Superior temporal gyrus (tissue), 1 donor: Measurements from ENCODE around the gene CPVL.
A peak's percentile ranks its signal among the peaks of the same experiment; 100 is the strongest.

Experiments used
- DNase-seq: peaks from one replicate; pipeline ENCODE4 v3.0.0-alpha.2; 2016; ENCODE audit errors: extremely low spot score

Gene CPVL

GRCh38 chr7:28977881-28978280 is 168.5 kb downstream of the CPVL start:
- DNase-seq, result no peak

- no peak for DNase-seq
Measured at GRCh38 chr7:28976022-28976421, 170.3 kb downstream of the CPVL start.

- no peak for DNase-seq
Measured at GRCh38 chr7:28973591-28973990, 172.7 kb downstream of the CPVL start.

GRCh38 chr7:28964056-28964455 is 182.3 kb downstream of the CPVL start:
- DNase-seq, result no peak

GRCh38 chr7:28961972-28962371 is 184.4 kb downstream of the CPVL start:
- no peak for DNase-seq

GRCh38 chr7:28960071-28960840 is 186.1 kb downstream of the CPVL start:
- DNase-seq, result no peak

- no peak for DNase-seq
Measured at GRCh38 chr7:28958980-28959347, 187.4 kb downstream of the CPVL start.

- peak; percentile 60 for DNase-seq
Measured at GRCh38 chr7:28958235-28958979, 187.9 kb downstream of the CPVL start, which contains the start of gene TRIL. TSS of gene TRIL (minus strand) at chr7:28958330. CDS start at chr7:28958046, 284 bp downstream.

GRCh38 chr7:28957751-28958234 is 188.5 kb downstream of the CPVL start:
- no peak for DNase-seq

- DNase-seq, result no peak
Measured at GRCh38 chr7:28957064-28957750, 189.1 kb downstream of the CPVL start.

- peak; percentile 44 for DNase-seq
Measured at GRCh38 chr7:28956608-28957063, 189.7 kb downstream of the CPVL start.

- no peak for DNase-seq
Measured at GRCh38 chr7:28955718-28956607, 190.4 kb downstream of the CPVL start.

GRCh38 chr7:28955356-28955717 is 191.0 kb downstream of the CPVL start:
- no peak for DNase-seq

- DNase-seq, result no peak
Measured at GRCh38 chr7:28954946-28955345, 191.4 kb downstream of the CPVL start.

- DNase-seq, result no peak
Measured at GRCh38 chr7:28954471-28954870, 191.9 kb downstream of the CPVL start.

- DNase-seq, result no peak
Measured at GRCh38 chr7:28953633-28954032, 192.7 kb downstream of the CPVL start.
